GM10266 (cell line): ENCODE measurements around the gene SPATA31D1.

ENCODE experiments used
- DNase-seq: peaks from one replicate; pipeline ENCODE4 v3.0.0; 2012; ENCODE audit errors: extremely low spot score
- CTCF ChIP-seq: IDR thresholded peaks from 2 replicates; pipeline ENCODE4 v1.5.1; 2012; ENCODE audit warnings: mild to moderate bottlenecking, low read depth; ENCODE audit not compliant: control insufficient read depth, insufficient read depth; ENCODE audit errors: missing control alignments

SPATA31D1 gene

DNA sequence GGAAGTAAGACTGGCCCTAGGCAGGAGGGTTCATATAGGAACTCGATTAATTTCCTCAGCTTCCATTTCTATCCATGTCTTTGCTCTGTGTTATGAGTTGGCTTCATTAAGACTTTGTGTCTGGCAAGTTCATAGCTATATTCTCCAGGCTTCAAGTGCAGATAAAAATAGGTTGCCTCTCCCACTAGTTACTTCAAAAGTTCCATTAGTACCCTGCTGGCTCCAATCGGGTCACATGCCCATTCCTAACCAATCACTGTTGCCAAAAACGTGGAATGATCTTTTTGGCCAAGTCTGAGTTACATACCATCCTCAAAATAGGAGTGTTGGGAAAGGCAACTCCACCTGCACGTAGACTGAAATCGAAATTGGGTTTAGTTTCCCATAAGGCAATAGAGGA is 13.8 kb upstream of the SPATA31D1 start:
- no peak for TF ChIP-seq CTCF
- no peak for DNase-seq

GRCh38 chr9:81976351-81976750 is 12.2 kb upstream of the SPATA31D1 start:
- no peak for DNase-seq
- TF ChIP-seq CTCF = no peak

GRCh38 chr9:81979196-81979595 is 9.4 kb upstream of the SPATA31D1 start:
- TF ChIP-seq CTCF = no peak
- DNase-seq = no peak

GRCh38 chr9:81980568-81980967 is 8.0 kb upstream of the SPATA31D1 start:
- no peak for DNase-seq
- TF ChIP-seq CTCF = no peak

DNA sequence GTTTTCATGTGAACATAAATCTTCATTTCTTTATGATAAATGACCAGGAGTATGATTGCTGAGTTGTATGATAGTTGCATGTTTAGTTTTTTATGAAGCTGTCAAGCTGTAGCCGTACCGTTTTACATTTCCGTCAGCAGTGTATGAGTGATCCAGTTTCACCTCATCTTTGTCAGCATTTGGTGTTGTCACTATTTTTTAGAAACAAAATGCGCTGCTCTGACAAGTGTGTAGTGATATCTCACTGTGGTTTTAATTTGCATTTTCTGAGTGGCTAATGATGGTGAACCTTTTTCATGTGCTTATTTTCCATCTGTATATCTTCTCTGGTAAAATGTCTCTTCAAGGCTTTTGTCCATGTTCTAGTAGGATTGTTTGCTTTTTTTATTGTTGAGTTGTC is 6.7 kb upstream of the SPATA31D1 start:
- DNase-seq = no peak
- TF ChIP-seq CTCF = no peak

- DNase-seq = no peak
- TF ChIP-seq CTCF = no peak
Measured at GRCh38 chr9:81984928-81985327, 3.6 kb upstream of the SPATA31D1 start.

DNA sequence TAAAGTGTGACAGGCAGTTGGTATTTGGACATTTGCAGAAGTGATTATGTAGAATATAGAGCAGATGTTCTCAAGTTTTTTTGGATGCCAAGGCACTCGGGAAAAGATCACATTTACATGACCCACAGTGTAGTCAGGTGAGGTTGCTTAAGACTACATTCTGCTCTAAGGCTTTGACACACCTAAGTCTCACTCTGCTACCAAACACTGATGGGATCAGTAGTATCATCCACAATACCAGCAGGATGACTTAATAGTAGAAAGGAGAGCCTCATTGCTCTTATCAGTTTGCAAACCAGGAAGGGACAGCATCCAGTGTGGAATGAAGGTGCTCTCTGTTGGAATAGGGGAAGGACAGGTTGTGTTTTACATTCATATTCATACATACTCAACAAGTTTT is 2.5 kb upstream of the SPATA31D1 start:
- DNase-seq = no peak
- TF ChIP-seq CTCF = no peak
